Measurements from ENCODE around the gene PNMA8B.

PNMA8B gene

GRCh38 chr19:46486358-46486757 lies 9.3 kb downstream of the PNMA8B start:
- no peak for DNase-seq

GRCh38 chr19:46484656-46485055 lies 11.0 kb downstream of the PNMA8B start:
- no peak for DNase-seq

GRCh38 chr19:46482631-46483030 lies 13.0 kb downstream of the PNMA8B start:
- no peak for DNase-seq

- DNase-seq, result no peak
Measured at GRCh38 chr19:46481947-46482346, 13.7 kb downstream of the PNMA8B start.

- no peak for DNase-seq
Measured at GRCh38 chr19:46481223-46481848, 14.3 kb downstream of the PNMA8B start.

GRCh38 chr19:46480415-46480814 lies 15.3 kb downstream of the PNMA8B start:
- no peak for DNase-seq

GRCh38 chr19:46478356-46478986 lies 17.2 kb downstream of the PNMA8B start:
- DNase-seq, result no peak

GRCh38 chr19:46475986-46476385 lies 19.7 kb downstream of the PNMA8B start:
- no peak for DNase-seq

GRCh38 chr19:46474211-46474610 lies 21.5 kb downstream of the PNMA8B start:
- no peak for DNase-seq

GRCh38 chr19:46472592-46472991 lies 23.1 kb downstream of the PNMA8B start:
- DNase-seq, result no peak

GRCh38 chr19:46471811-46472543 lies 23.7 kb downstream of the PNMA8B start:
- DNase-seq, result no peak

GRCh38 chr19:46471116-46471733 lies 24.4 kb downstream of the PNMA8B start, which contains the start of gene PNMA8A:
TSS of gene PNMA8A (minus strand) at chr19:46471563. CDS start at chr19:46471035, 528 bp downstream.
- DNase-seq, result no peak

- no peak for DNase-seq
Measured at GRCh38 chr19:46470376-46470775, 25.3 kb downstream of the PNMA8B start.

GRCh38 chr19:46469541-46470185 lies 26.0 kb downstream of the PNMA8B start:
- DNase-seq, result no peak

GRCh38 chr19:46466536-46467196 lies 29.0 kb downstream of the PNMA8B start:
- no peak for DNase-seq

GRCh38 chr19:46463516-46463915 lies 32.2 kb downstream of the PNMA8B start:
- no peak for DNase-seq

GRCh38 chr19:46461537-46461936 lies 34.1 kb downstream of the PNMA8B start:
- DNase-seq, result no peak

- DNase-seq, result no peak
Measured at GRCh38 chr19:46460981-46461380, 34.7 kb downstream of the PNMA8B start.

- DNase-seq, result no peak
Measured at GRCh38 chr19:46460055-46460454, 35.6 kb downstream of the PNMA8B start.

GRCh38 chr19:46456930-46457329 lies 38.7 kb downstream of the PNMA8B start:
- DNase-seq, result no peak

- DNase-seq, result no peak
Measured at GRCh38 chr19:46454244-46454643, 41.4 kb downstream of the PNMA8B start.

- DNase-seq, result no peak
Measured at GRCh38 chr19:46453661-46454060, 42.0 kb downstream of the PNMA8B start.

GRCh38 chr19:46452186-46452585 lies 43.5 kb downstream of the PNMA8B start:
- DNase-seq, result no peak
